T-helper 17 cell (primary cell): ENCODE measurements around the gene KDM7A. TPM values are rescaled to one million over a fixed set of nuclear protein-coding genes. Genes with fewer than 3 reads are reported as not detected.
"Not testable (repeated sequence)": the region's sequence is repeated elsewhere in the genome, so short reads cannot be mapped to it uniquely, and the experiment has no call there.

Source experiments
- ATAC-seq: fragments of 150-1000 bp; cut with Tn5 transposase; 2 replicates; pipeline ENCODE4 v1.10.0; 2021; ENCODE audit warnings: mild to moderate bottlenecking, moderate library complexity
- DNase-seq, 3 donors: peaks; one replicate each; pipeline versions ENCODE4 v3.0.0 to v3.0.0-alpha.2; 2020 to 2021
- H3K9me3 ChIP-seq: one replicate; pipeline ENCODE4 v1.7.0; 2013; ENCODE audit warnings: low read length, mild to moderate bottlenecking; ENCODE audit not compliant: control insufficient read depth, poor library complexity, severe bottlenecking
- H3K27ac Mint-ChIP-seq: one replicate; pipeline ENCODE4 v1.8.0; 2022; ENCODE audit warnings: mild to moderate bottlenecking, moderate library complexity, mixed read lengths
- H3K27me3 Mint-ChIP-seq: one replicate; pipeline ENCODE4 v1.8.0; 2022; ENCODE audit warnings: mixed read lengths
- H3K36me3 Mint-ChIP-seq: one replicate; pipeline ENCODE4 v1.8.0; 2022; ENCODE audit warnings: low read depth, mixed read lengths
- H3K4me1 Mint-ChIP-seq: one replicate; pipeline ENCODE4 v1.8.0; 2022; ENCODE audit warnings: mild to moderate bottlenecking, mixed read lengths
- H3K4me3 Mint-ChIP-seq: one replicate; pipeline ENCODE4 v1.8.0; 2022; ENCODE audit warnings: mild to moderate bottlenecking, moderate library complexity, mixed read lengths
- total RNA-seq, 4 donors: library from RNA in 2 of 4; stranded (reverse) in 2 of 4; gene quantifications; one replicate each; pipeline ENCODE4 v1.2.3 and lab custom pipeline; 2022 to 2026

KDM7A gene
- total RNA-seq, 2 donors from 2014 or later = 35.1 to 47.2 TPM

DNA sequence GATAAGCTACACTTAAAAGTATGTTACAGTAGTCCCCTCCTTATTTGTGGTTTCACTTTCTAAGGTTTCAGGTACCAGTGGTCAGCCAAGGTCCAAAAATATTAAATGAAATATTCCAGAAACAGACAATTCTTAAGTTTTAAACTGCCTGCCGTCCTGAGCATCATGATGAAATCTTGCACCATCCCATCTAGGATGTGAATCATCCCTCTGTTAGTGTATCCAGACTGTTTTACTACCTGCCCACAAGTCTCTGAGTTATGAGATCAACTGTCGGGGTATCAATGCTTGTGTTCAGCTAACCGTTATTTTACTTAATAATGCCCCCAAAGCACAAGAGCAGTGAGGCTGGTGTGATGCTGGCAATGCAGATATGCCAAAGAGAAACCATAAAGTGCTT lies 11.4 kb downstream of the KDM7A start:
- no peak for ATAC-seq
- H3K4me3 Mint-ChIP-seq = no peak overlapping the region
- no peaks in the 10 kb centered on the region for H3K36me3 Mint-ChIP-seq
- H3K27me3 Mint-ChIP-seq = no peaks in the 10 kb centered on the region
- no peak for DNase-seq
- H3K27ac Mint-ChIP-seq = no peak overlapping the region
- no peaks in the 10 kb centered on the region for H3K9me3 ChIP-seq
- peaks cover 36% of the 10 kb centered on the region for H3K4me1 Mint-ChIP-seq

DNA sequence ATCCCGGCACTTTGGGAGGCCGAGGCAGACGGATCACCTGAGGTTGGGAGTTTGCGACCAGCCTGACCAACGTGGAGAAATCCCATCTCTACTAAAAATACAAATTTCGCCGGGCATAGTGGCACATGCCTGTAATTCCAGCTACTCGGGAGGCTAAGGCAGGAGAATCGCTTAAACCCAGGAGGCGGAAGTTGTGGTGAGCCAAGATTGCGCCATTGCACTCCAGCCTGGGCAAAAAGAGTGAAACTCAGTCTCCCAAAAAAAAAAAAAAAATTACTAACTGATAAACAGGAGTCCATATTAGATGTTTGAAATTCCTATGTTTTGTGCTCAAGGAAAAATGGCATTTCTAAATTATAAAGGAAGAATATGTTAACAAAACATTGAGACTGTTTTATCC lies 14.7 kb downstream of the KDM7A start:
- ATAC-seq, H3K9me3 ChIP-seq, DNase-seq, H3K36me3 Mint-ChIP-seq, H3K27me3 Mint-ChIP-seq, H3K4me3 Mint-ChIP-seq, H3K27ac Mint-ChIP-seq: not testable (repeated sequence)
- peaks cover 33% of the 10 kb centered on the region for H3K4me1 Mint-ChIP-seq

DNA sequence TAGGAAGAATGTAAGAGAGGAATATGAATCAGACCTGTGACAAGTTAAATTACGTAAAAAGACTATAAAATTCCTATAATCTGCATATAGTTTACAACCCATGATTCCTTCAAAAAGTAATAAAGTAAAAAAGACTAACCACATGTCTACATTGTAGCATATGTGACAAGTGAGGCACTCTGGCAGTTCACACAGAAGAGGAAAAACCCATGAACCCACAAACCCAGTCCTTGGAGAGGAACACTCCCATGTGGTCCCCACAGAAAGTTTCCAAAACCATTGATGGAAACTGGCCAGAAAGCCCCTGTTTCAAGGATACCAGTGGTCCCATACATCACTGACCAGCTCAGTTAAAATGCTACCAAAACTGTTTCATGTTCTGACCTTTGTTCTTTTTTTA lies 15.7 kb downstream of the KDM7A start:
- H3K4me3 Mint-ChIP-seq = no peak overlapping the region
- no peaks in the 10 kb centered on the region for H3K36me3 Mint-ChIP-seq
- H3K9me3 ChIP-seq = no peaks in the 10 kb centered on the region
- no peak for ATAC-seq
- H3K4me1 Mint-ChIP-seq = peaks cover 37% of the 10 kb centered on the region
- DNase-seq = no peak
- H3K27ac Mint-ChIP-seq = no peak overlapping the region
- no peaks in the 10 kb centered on the region for H3K27me3 Mint-ChIP-seq

DNA sequence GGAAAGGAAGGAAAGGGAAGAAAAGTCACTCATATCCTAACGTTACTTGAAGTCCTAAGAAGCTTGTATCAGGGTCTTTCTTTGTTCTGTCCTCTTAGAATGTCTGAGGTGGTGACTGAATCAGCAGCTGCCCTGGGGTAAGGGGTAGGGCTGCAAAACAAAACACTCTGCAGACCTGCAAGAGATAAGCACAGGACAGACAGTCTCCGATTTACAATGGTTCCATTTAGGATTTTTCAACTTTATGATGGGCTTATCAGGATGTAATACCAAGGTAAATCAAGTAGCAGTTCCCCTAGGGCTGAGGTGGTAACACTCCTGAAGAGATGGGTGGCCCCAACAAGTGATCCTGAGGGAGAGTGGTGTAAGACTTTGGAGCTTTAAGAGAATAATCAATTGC lies 16.5 kb downstream of the KDM7A start:
- ATAC-seq (no peak), DNase-seq (no peak)
- H3K27ac Mint-ChIP-seq = no peak overlapping the region
- peaks cover 40% of the 10 kb centered on the region for H3K4me1 Mint-ChIP-seq
- H3K9me3 ChIP-seq = no peaks in the 10 kb centered on the region
- H3K36me3 Mint-ChIP-seq = peaks cover 2% of the 10 kb centered on the region
- no peaks in the 10 kb centered on the region for H3K27me3 Mint-ChIP-seq
- no peak overlapping the region for H3K4me3 Mint-ChIP-seq

DNA sequence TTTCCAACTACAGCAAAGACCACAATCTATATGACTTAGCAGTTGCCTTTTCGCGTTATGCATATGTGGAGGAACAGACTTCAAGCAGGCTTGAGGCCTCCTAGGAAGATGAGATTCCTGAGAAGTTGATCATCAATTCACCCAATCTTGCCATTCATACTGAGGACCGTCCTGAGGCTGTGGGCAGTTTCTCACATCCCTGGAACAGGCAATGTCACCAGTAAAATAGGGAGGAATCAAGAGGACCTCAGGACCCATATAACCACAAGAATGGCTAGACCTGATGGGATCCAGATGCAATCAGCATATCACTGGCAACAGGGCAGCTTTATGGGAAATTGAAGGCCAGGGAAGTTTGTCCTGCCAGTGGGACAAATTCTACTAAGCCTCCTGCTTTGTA lies 17.3 kb downstream of the KDM7A start:
- H3K9me3 ChIP-seq = no peaks in the 10 kb centered on the region
- Mint-ChIP-seq H3K4me1 (peaks cover 38% of the 10 kb centered on the region), H3K4me3 (no peak overlapping the region), H3K27ac (no peak overlapping the region), H3K27me3 (no peaks in the 10 kb centered on the region), H3K36me3 (peaks cover 2% of the 10 kb centered on the region)
- DNase-seq (no peak), ATAC-seq (no peak)

DNA sequence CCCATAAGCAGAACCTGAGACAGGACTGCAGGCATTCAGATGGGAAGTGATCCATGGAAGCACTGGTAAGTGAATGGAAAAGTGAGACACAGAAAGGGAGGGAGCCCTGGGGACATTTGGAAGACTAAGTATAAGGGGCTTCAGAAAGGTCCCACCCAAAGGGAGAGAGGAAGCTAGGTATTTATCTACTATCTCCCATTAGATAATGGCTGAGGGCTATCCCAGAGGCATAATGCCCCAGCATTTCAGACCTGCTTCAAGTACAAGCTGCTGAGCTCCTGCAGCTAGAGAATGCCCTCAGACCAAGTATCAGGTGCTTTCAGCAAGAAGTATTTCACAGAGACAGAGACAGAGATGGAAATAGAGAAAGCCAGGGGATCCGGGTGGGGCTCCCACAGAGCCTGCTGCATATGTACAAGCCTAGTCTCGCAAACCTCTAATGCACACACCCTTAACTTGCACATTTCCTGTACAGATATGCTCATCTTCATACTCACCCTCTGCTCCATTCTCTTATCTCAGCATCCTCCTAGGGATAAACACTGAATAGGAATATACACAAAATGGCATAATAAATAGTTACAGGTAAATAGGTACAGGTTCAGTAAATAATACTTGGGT lies 20.2 kb downstream of the KDM7A start:
- H3K4me3 Mint-ChIP-seq = no peak overlapping the region
- DNase-seq = no peak

DNA sequence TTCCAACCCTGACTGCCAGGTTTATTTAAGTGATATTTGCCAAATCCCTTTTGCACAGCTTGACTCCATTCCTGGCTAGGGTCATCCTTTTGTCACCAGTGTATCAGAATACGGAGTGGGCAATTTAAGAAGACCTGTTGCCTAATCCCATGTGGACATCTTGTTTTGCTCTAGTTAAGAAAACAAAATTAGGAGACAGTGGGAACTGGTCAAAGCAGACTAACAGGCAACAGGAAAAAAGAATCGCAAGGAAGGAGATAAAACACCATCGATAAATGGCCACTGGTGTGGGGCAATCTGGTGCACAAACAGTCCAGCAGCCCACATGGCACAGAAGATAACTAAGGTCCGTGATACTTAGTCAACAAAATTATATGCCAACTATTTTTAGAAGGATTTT lies 21.4 kb downstream of the KDM7A start:
- Mint-ChIP-seq H3K36me3 (peaks cover 2% of the 10 kb centered on the region), H3K27me3 (no peaks in the 10 kb centered on the region), H3K27ac (no peak overlapping the region), H3K4me1 (peaks cover 33% of the 10 kb centered on the region), H3K4me3 (no peak overlapping the region)
- ATAC-seq (no peak), DNase-seq (no peak)
- H3K9me3 ChIP-seq = no peaks in the 10 kb centered on the region

More for the DNA sequence above, 20.2 kb downstream of the KDM7A start:
- peaks cover 2% of the 10 kb centered on the region for H3K36me3 Mint-ChIP-seq
- peak; percentile 56 for ATAC-seq
- no peaks in the 10 kb centered on the region for H3K9me3 ChIP-seq
- no peak overlapping the region for H3K27ac Mint-ChIP-seq
- H3K27me3 Mint-ChIP-seq = no peaks in the 10 kb centered on the region
- peaks cover 37% of the 10 kb centered on the region for H3K4me1 Mint-ChIP-seq

DNA sequence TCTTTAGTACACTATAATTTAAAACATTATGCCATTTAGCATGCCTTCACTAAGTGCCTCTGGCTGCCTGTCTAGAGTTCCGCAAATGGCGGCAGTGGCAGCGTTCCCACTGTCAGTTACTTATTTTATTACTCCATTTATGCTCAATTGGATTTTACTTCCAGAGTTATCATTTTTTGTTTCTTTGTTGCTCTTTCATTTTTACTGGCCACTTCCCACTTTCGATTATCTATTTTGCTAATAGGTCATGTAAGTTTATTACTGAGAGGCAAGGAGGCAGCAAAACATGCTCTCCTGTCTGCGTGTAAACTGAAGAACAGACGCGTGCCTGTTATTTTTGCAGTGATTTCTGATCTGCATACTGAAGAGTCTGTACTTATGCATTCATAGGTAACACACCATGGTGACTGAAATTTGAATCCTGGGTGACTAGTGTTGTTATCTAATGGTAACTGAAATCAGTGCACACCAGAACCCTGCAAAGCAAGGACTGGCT lies 23.1 kb downstream of the KDM7A start:
- H3K9me3 ChIP-seq = no peaks in the 10 kb centered on the region
- no peak overlapping the region for H3K27ac Mint-ChIP-seq
- ATAC-seq (no peak), DNase-seq (no peak)
- no peaks in the 10 kb centered on the region for H3K27me3 Mint-ChIP-seq
- no peak overlapping the region for H3K4me3 Mint-ChIP-seq
- peaks cover 41% of the 10 kb centered on the region for H3K4me1 Mint-ChIP-seq
- H3K36me3 Mint-ChIP-seq = peaks cover 2% of the 10 kb centered on the region

DNA sequence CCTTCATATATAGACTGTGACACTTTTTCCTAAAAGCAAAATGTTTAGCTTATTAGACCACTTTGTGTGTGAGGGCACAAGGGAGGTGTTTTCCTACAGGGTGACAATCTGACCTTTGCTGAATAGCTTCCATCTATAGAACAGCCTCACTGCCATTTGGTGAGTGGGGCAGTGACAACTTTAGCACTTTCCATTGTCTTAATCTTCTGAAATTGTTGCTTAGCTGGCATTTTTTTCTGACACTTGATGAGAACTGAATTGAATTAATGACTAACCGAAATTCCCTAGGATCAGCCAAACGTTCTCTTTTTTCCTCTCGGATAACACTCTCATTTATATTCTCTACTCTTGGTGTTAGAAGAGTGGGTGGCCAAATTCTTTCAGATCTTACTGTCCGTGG lies 30.2 kb downstream of the KDM7A start:
- no peaks in the 10 kb centered on the region for H3K9me3 ChIP-seq
- Mint-ChIP-seq H3K27me3 (no peaks in the 10 kb centered on the region), H3K27ac (peak overlapping the region; percentile 19), H3K4me1 (peaks cover 39% of the 10 kb centered on the region), H3K4me3 (no peak overlapping the region), H3K36me3 (peaks cover 3% of the 10 kb centered on the region)
- ATAC-seq (no peak), DNase-seq (no peak)

DNA sequence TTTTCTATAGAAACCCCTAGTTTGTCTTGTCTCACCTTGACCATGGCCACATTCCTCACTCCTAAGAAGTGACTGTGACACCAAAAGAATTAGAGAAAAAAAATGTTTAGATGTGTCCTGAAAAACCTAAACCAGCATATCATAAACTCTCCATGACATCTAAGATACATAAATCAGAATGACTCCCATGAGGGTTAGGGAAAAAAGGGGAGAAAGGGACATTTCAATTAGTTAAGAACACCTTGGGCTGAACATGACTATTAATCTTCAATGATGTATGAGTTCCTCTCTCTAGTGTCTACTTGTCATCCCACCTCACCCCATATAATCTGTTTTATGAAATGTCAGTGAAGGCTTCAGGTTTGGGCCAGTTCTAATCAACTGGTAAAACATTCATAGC lies 31.1 kb downstream of the KDM7A start:
- DNase-seq (no peak), ATAC-seq (no peak)
- Mint-ChIP-seq H3K27ac (no peak overlapping the region), H3K4me1 (peaks cover 39% of the 10 kb centered on the region), H3K4me3 (no peak overlapping the region), H3K27me3 (no peaks in the 10 kb centered on the region), H3K36me3 (peaks cover 3% of the 10 kb centered on the region)
- H3K9me3 ChIP-seq = no peaks in the 10 kb centered on the region

DNA sequence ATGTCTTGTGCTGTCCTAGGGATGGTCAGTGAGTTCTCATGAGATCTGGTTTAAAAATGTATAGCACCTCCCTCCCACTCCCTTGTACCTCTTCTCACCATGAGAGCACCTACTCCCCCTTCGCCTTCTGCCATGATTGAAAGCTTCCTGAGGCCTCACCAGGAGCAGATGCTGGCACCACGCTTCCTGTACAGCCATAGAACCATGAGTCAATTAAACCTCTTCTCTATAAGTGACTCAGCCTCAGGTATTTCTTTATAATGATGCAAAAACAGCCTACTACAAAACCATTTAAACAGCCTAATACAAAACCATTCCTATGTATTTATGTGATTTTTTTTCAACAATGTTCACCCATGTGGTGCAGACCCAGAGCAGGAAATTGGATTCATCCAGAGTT lies 32.0 kb downstream of the KDM7A start:
- no peak for ATAC-seq
- DNase-seq = no peak
- Mint-ChIP-seq H3K27me3 (no peaks in the 10 kb centered on the region), H3K36me3 (peaks cover 3% of the 10 kb centered on the region), H3K4me3 (no peak overlapping the region), H3K4me1 (peaks cover 34% of the 10 kb centered on the region), H3K27ac (no peak overlapping the region)
- H3K9me3 ChIP-seq = no peaks in the 10 kb centered on the region

DNA sequence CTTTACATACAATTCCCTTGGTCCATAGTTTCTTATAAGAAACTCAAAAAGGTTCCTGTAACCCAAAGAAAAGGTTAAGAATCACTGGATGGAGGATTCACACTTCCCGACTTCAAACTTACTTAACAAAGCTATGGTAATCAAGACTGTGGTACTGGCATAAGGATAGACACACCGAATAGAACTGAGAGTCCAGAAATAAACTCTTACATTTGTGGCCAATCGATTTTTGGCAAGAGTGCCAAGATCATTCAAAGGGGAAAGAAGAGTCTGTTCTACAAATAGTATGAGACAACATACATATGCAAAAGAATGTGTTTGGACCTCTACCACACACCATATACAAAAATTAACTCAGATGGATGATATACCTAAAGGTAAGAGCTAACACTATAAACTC lies 32.8 kb downstream of the KDM7A start:
- H3K9me3 ChIP-seq = no peaks in the 10 kb centered on the region
- DNase-seq (no peak), ATAC-seq (no peak)
- Mint-ChIP-seq H3K36me3 (peaks cover 3% of the 10 kb centered on the region), H3K27me3 (no peaks in the 10 kb centered on the region), H3K27ac (peak overlapping the region; percentile 0), H3K4me3 (no peak overlapping the region), H3K4me1 (peaks cover 34% of the 10 kb centered on the region)

DNA sequence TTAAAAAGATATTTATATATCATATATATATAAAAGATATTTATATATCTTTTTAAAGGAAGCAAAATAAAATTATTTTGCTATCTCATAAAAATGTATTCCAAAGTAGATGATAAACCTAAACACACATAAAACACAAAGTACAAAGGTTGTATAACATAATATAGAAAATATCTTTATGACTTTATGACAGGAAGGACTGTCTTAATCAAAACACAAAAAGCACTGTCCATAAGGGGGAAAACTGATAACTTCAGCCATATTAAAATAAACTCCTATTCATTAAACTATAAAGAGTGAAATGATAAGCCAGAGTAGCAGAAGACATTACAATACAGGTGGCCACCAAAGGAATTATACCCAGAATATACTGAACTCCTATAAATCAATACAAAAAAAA lies 34.8 kb downstream of the KDM7A start:
- Mint-ChIP-seq H3K4me3 (no peak overlapping the region), H3K36me3 (peaks cover 3% of the 10 kb centered on the region), H3K27ac (no peak overlapping the region), H3K27me3 (no peaks in the 10 kb centered on the region), H3K4me1 (peaks cover 30% of the 10 kb centered on the region)
- no peaks in the 10 kb centered on the region for H3K9me3 ChIP-seq
- no peak for DNase-seq
- ATAC-seq = no peak

DNA sequence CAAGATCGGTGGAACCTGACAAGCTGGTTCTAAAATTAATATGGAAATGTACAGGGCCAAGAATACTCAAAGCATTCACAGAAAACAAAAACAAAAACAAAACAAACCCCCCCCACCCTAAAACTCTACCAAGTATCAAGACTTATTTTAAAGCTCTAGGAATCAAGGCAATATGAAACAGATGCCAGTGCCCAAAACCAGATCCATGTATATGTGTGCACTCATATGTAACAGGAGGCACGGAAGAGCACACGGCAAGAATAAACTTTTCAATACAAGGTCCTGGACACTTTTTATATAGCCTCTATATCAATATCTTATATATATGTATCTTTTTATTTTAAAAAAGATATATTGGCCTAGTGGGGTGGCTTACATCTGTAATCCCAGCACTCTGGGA lies 35.5 kb downstream of the KDM7A start:
- ATAC-seq = no peak
- Mint-ChIP-seq H3K27me3 (no peaks in the 10 kb centered on the region), H3K27ac (no peak overlapping the region), H3K4me1 (peaks cover 23% of the 10 kb centered on the region), H3K36me3 (peaks cover 4% of the 10 kb centered on the region), H3K4me3 (no peak overlapping the region)
- no peaks in the 10 kb centered on the region for H3K9me3 ChIP-seq
- DNase-seq = no peak
